A673 (cell line): Measurements from ENCODE around the gene MYOZ2. TPM values are rescaled to one million over a fixed set of nuclear protein-coding genes. Genes with fewer than 3 reads are reported as not detected.

Experiments used
- BruUV-seq: library from RNA; stranded (reverse); fragments of 400-500 nt; replicated peaks from 2 replicates; lab custom pipeline; 2021; lab: Mats Ljungman, UMichigan
- CTCF ChIA-PET: fragments of 300-600 bp; sonication (Branson Sonifier 250); formaldehyde crosslinking; loops from one replicate; lab custom pipeline; 2022; ENCODE audit warnings: antibody characterized with exemption; lab: Charles Lee
- POLR2A ChIA-PET: fragments of 300-600 bp; sonication (Branson Sonifier 250); formaldehyde crosslinking; loops from one replicate; lab custom pipeline; 2022; ENCODE audit warnings: antibody characterized with exemption; ENCODE audit not compliant: low non-redundant PET; lab: Charles Lee
- DNase-seq: peaks from one replicate; pipeline ENCODE4 v3.0.0-alpha.2; 2015; ENCODE audit warnings: low spot score
- H3K27ac ChIP-seq: fragments of 200-600 bp; sonication (generic); 2 replicates; pipeline ENCODE4 v1.5.1; 2016; ENCODE audit warnings: mixed run types, low read depth, mild to moderate bottlenecking, mixed read lengths, antibody characterized with exemption, low read length; ENCODE audit not compliant: poor library complexity, severe bottlenecking
- H3K27me3 ChIP-seq: fragments of 200-600 bp; sonication (generic); replicated peaks from 2 replicates; pipeline ENCODE4 v1.6.1; 2017; ENCODE audit warnings: mixed run types, low read depth, mild to moderate bottlenecking, mixed read lengths, antibody characterized with exemption, low read length; ENCODE audit not compliant: insufficient read depth, poor library complexity
- H3K36me3 ChIP-seq: fragments of 200-600 bp; sonication (generic); 2 replicates; pipeline ENCODE4 v1.6.1; 2016; ENCODE audit warnings: mixed run types, mild to moderate bottlenecking, mixed read lengths, antibody characterized with exemption, low read length; ENCODE audit not compliant: insufficient read depth, poor library complexity, severe bottlenecking
- H3K4me1 ChIP-seq: fragments of 200-600 bp; sonication (generic); 2 replicates; pipeline ENCODE4 v1.6.1; 2017; ENCODE audit warnings: mixed run types, mild to moderate bottlenecking, mixed read lengths, antibody characterized with exemption, low read length; ENCODE audit not compliant: insufficient read depth, poor library complexity, severe bottlenecking
- H3K4me3 ChIP-seq: fragments of 200-600 bp; sonication (generic); 2 replicates; pipeline ENCODE4 v1.5.1; 2016; ENCODE audit warnings: low read depth, mixed run types, mild to moderate bottlenecking, mixed read lengths, low read length; ENCODE audit not compliant: poor library complexity, severe bottlenecking
- H3K9me3 ChIP-seq: fragments of 200-600 bp; sonication (generic); 2 replicates; pipeline ENCODE4 v1.6.1; 2016; ENCODE audit warnings: mixed run types, low read depth, mild to moderate bottlenecking, mixed read lengths, antibody characterized with exemption, low read length; ENCODE audit not compliant: poor library complexity, severe bottlenecking
- CTCF ChIP-seq: fragments of 300-800, 200-600 bp; sonication (generic); conservative IDR thresholded peaks from 2 replicates; pipeline ENCODE4 v1.5.1; 2017; ENCODE audit warnings: low read depth, mild to moderate bottlenecking, antibody characterized with exemption, low read length, moderate library complexity, mixed read lengths
- EZH2 ChIP-seq: fragments of 200-600 bp; sonication (generic); IDR thresholded peaks from 2 replicates; pipeline ENCODE4 v1.6.1; 2017; ENCODE audit warnings: borderline replicate concordance, low read depth, mild to moderate bottlenecking, mixed read lengths, antibody characterized with exemption, low read length; ENCODE audit not compliant: poor library complexity, severe bottlenecking
- intact Hi-C: fragments of 100-400 bp; cut with micrococcal nuclease; formaldehyde crosslinking; loops from one replicate; pipeline ENCODE4 v1.10.0; 2022; ENCODE audit not compliant: unreplicated experiment
- total RNA-seq: library from RNA; stranded (reverse); gene quantifications from 2 replicates; pipeline ENCODE4 v1.2.3, GENCODE V29; 2021

The MYOZ2 gene
- total RNA-seq, 1 experiment from 2014 or later: not detected

GRCh38 chr4:119104644-119105273, 30.9 kb upstream of the MYOZ2 start:
- H3K4me1 ChIP-seq: peaks cover 47% of the 10 kb centered on the region
- peak; percentile 18 for DNase-seq
- CTCF ChIA-PET: no interaction called here
- no peaks in the 10 kb centered on the region for H3K36me3 ChIP-seq
- TF ChIP-seq EZH2 (no peak), CTCF (no peak)
- H3K4me3 ChIP-seq: no peak overlapping the region
- POLR2A ChIA-PET: no interaction called here
- no peaks in the 10 kb centered on the region for H3K27me3 ChIP-seq
- no peaks in the 10 kb centered on the region for H3K9me3 ChIP-seq
- peak overlapping the region; percentile 48 for H3K27ac ChIP-seq
- no TSS peak for BruUV-seq
- intact Hi-C loops: no loop called here

- TF ChIP-seq EZH2: no peak
- TF ChIP-seq CTCF: no peak
- POLR2A ChIA-PET: no interaction called here
- DNase-seq: peak; percentile 69
- H3K4me1 ChIP-seq: peaks cover 47% of the 10 kb centered on the region
- peak overlapping the region; percentile 48 for H3K27ac ChIP-seq
- intact Hi-C loops: no loop called here
- CTCF ChIA-PET: no interaction called here
- no peaks in the 10 kb centered on the region for H3K9me3 ChIP-seq
- no peaks in the 10 kb centered on the region for H3K36me3 ChIP-seq
- no peak overlapping the region for H3K4me3 ChIP-seq
- BruUV-seq: no TSS peak
- H3K27me3 ChIP-seq: no peaks in the 10 kb centered on the region
Observed at GRCh38 chr4:119105605-119106004, 30.0 kb upstream of the MYOZ2 start.

GRCh38 chr4:119106036-119107000, 29.3 kb upstream of the MYOZ2 start:
- ChIA-PET CTCF (no interaction called here), POLR2A (no interaction called here)
- BruUV-seq: no TSS peak
- H3K27me3 ChIP-seq: no peaks in the 10 kb centered on the region
- intact Hi-C loops: no loop called here
- peak overlapping the region; percentile 48 for H3K27ac ChIP-seq
- TF ChIP-seq EZH2 (no peak), CTCF (no peak)
- H3K4me3 ChIP-seq: no peak overlapping the region
- peak; percentile 37 for DNase-seq
- no peaks in the 10 kb centered on the region for H3K9me3 ChIP-seq
- H3K36me3 ChIP-seq: no peaks in the 10 kb centered on the region
- peaks cover 47% of the 10 kb centered on the region for H3K4me1 ChIP-seq
